ENCODE measurements around the gene FUBP1. TPM values are rescaled to one million over a fixed set of nuclear protein-coding genes. Genes with fewer than 3 reads are reported as not detected.

FUBP1 gene
- total and polyA plus RNA-seq, 2 of the 13 experiments (the other 11 are each of a cell fraction or from before 2014, with no cell fraction given), result 98.1 to 166 TPM

- TF ChIP-seq ZBTB25 (CRISPR knock-in tag; IDR thresholded peaks at IDR 0.05) (no peak; the same call in 1 of the 2 replicates), CCAR2 (optimal IDR thresholded peaks at IDR 0.05; ENCODE audit: low read depth, low read length) (no peak), REXO4 (CRISPR knock-in tag; IDR thresholded peaks at IDR 0.05; ENCODE audit: borderline replicate concordance) (no peak), ESRRA (CRISPR knock-in tag; IDR thresholded peaks at IDR 0.05; ENCODE audit: low read depth) (no peak), PITX1 (CRISPR knock-in tag; IDR thresholded peaks at IDR 0.05) (peak; percentile 72), ZNF558 (CRISPR knock-in tag; IDR thresholded peaks at IDR 0.05; ENCODE audit: borderline replicate concordance) (peak; percentile 57; the same call in 1 of the 2 replicates), ZNF251 (CRISPR knock-in tag; IDR thresholded peaks at IDR 0.05) (no peak), POGZ (CRISPR knock-in tag; IDR thresholded peaks at IDR 0.05) (peak; percentile 97), HNF1A (IDR thresholded peaks at IDR 0.05; ENCODE audit: low read depth) (no peak), HNF1A (CRISPR knock-in tag; IDR thresholded peaks at IDR 0.05; ENCODE audit: borderline replicate concordance) (peak; percentile 28; the same call in 1 of the 2 replicates), PLSCR1 (CRISPR knock-in tag; IDR thresholded peaks at IDR 0.05; ENCODE audit: borderline replicate concordance) (no peak), AKAP8 (CRISPR knock-in tag; IDR thresholded peaks at IDR 0.05) (no peak), CREM (IDR thresholded peaks at IDR 0.05) (no peak), CREM (CRISPR knock-in tag; IDR thresholded peaks at IDR 0.05) (no peak), RAD21 (CRISPR knock-in tag; IDR thresholded peaks at IDR 0.05) (peak; percentile 29; the same call in 1 of the 2 replicates), MXD3 (CRISPR knock-in tag; IDR thresholded peaks at IDR 0.05) (peak; percentile 61; the same call in 1 of the 2 replicates), RFXANK (CRISPR knock-in tag; IDR thresholded peaks at IDR 0.05) (0 out of 2 replicates have a peak, but pooled peaks have one; percentile 44), PRPF4 (IDR thresholded peaks at IDR 0.05; ENCODE audit: low read depth, low read length, poor library complexity, severe bottlenecking) (no peak), ZNF691 (CRISPR knock-in tag; IDR thresholded peaks at IDR 0.05; ENCODE audit: borderline replicate concordance, low read depth) (no peak)
These were observed at the start of gene FUBP1 (continued) for GRCh38 chr1:77978969-77979876.
